Activated B cell treated with CpG ODN at 0.5 μM for 24 hours (primary cell): ENCODE results near the gene EN1. TPM values are rescaled to one million over a fixed set of nuclear protein-coding genes. Genes with fewer than 3 reads are reported as not detected.
A peak's percentile ranks its signal among the peaks of the same experiment; 100 is the strongest.

Experiments used
- ATAC-seq: fragments of 200-7000 bp; cut with Tn5 transposase; one replicate; pipeline ENCODE4 v1.10.0; 2021; ENCODE audit warnings: low read depth, mild to moderate bottlenecking, moderate library complexity
- CTCF ChIA-PET: fragments of 350-600 bp; sonication (Branson Sonifier 250); formaldehyde crosslinking; loops from one replicate; lab custom pipeline; 2021; ENCODE audit warnings: antibody characterized with exemption; lab: Charles Lee
- POLR2A ChIA-PET: fragments of 350-600 bp; sonication (Branson Sonifier 250); formaldehyde crosslinking; loops from one replicate; lab custom pipeline; 2021; ENCODE audit warnings: antibody characterized with exemption; lab: Charles Lee
- DNase-seq: peaks from one replicate; pipeline ENCODE4 v3.0.0; 2022
- H3K27ac Mint-ChIP-seq: one replicate; pipeline ENCODE4 v1.8.0; 2020; ENCODE audit warnings: mixed read lengths
- H3K27me3 Mint-ChIP-seq: one replicate; pipeline ENCODE4 v1.8.0; 2021; ENCODE audit warnings: mixed read lengths
- H3K36me3 Mint-ChIP-seq: one replicate; pipeline ENCODE4 v1.8.0; 2021; ENCODE audit warnings: low read depth, mixed read lengths
- H3K4me1 Mint-ChIP-seq: one replicate; pipeline ENCODE4 v1.8.0; 2021; ENCODE audit warnings: mixed read lengths
- H3K4me3 Mint-ChIP-seq: one replicate; pipeline ENCODE4 v1.8.0; 2020; ENCODE audit warnings: mild to moderate bottlenecking, mixed read lengths
- H3K9me3 Mint-ChIP-seq: one replicate; pipeline ENCODE4 v1.8.0; 2020; ENCODE audit warnings: mixed read lengths
- intact Hi-C: fragments of 100-400 bp; cut with micrococcal nuclease; formaldehyde crosslinking; loops from one replicate; pipeline ENCODE4 v1.15.1; 2024
- total RNA-seq: library from RNA; stranded (reverse); gene quantifications from 2 replicates; pipeline ENCODE4 v1.2.3, GENCODE V29; 2022
- TF ChIP-seq, protein P1 (sequence below): fragments of 200-600 bp; IDR thresholded peaks from one replicate; pipeline ENCODE4 v1.8.0; 2022; ENCODE audit warnings: antibody characterized with exemption, mild to moderate bottlenecking

EN1 gene
- total RNA-seq, 1 donor from 2014 or later: not detected

- Mint-ChIP-seq H3K9me3 (no peaks in the 10 kb centered on the region), H3K27ac (no peak overlapping the region)
These were observed 11.6 kb downstream of the EN1 start for GRCh38 chr2:118835746-118836410.

GRCh38 chr2:118834901-118835745, 12.3 kb downstream of the EN1 start:
- peaks cover 68% of the 10 kb centered on the region for H3K27me3 Mint-ChIP-seq
- POLR2A ChIA-PET: no interaction called here
- H3K4me3 Mint-ChIP-seq: peak overlapping the region; percentile 61
- H3K27ac Mint-ChIP-seq: no peak overlapping the region
- no peaks in the 10 kb centered on the region for H3K9me3 Mint-ChIP-seq
- H3K36me3 Mint-ChIP-seq: no peaks in the 10 kb centered on the region
- peaks cover 11% of the 10 kb centered on the region for H3K4me1 Mint-ChIP-seq
- ATAC-seq (no peak), DNase-seq (no peak)
- intact Hi-C loops: no loop called here
- TF ChIP-seq, protein P1, sequence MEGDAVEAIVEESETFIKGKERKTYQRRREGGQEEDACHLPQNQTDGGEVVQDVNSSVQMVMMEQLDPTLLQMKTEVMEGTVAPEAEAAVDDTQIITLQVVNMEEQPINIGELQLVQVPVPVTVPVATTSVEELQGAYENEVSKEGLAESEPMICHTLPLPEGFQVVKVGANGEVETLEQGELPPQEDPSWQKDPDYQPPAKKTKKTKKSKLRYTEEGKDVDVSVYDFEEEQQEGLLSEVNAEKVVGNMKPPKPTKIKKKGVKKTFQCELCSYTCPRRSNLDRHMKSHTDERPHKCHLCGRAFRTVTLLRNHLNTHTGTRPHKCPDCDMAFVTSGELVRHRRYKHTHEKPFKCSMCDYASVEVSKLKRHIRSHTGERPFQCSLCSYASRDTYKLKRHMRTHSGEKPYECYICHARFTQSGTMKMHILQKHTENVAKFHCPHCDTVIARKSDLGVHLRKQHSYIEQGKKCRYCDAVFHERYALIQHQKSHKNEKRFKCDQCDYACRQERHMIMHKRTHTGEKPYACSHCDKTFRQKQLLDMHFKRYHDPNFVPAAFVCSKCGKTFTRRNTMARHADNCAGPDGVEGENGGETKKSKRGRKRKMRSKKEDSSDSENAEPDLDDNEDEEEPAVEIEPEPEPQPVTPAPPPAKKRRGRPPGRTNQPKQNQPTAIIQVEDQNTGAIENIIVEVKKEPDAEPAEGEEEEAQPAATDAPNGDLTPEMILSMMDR: no peak
- CTCF ChIA-PET: no interaction called here

More at GRCh38 chr2:118835746-118836410, 11.6 kb downstream of the EN1 start:
- ChIA-PET POLR2A (no interaction called here), CTCF (no interaction called here)
- Mint-ChIP-seq H3K36me3 (no peaks in the 10 kb centered on the region), H3K4me3 (peak overlapping the region; percentile 71), H3K4me1 (peaks cover 11% of the 10 kb centered on the region), H3K27me3 (peaks cover 68% of the 10 kb centered on the region)
- no peak for DNase-seq
- no peak for ATAC-seq
- intact Hi-C loops: no loop called here
- TF ChIP-seq, protein P1: no peak

- POLR2A ChIA-PET: no interaction called here
- Mint-ChIP-seq H3K9me3 (no peaks in the 10 kb centered on the region), H3K27me3 (peaks cover 67% of the 10 kb centered on the region), H3K4me1 (peaks cover 11% of the 10 kb centered on the region), H3K27ac (no peak overlapping the region), H3K4me3 (no peak overlapping the region), H3K36me3 (no peaks in the 10 kb centered on the region)
- TF ChIP-seq, protein P1: no peak
- CTCF ChIA-PET: no interaction called here
- intact Hi-C loops: no loop called here
- ATAC-seq (no peak), DNase-seq (no peak)
These were observed 13.0 kb downstream of the EN1 start for GRCh38 chr2:118834440-118834810.

DNA sequence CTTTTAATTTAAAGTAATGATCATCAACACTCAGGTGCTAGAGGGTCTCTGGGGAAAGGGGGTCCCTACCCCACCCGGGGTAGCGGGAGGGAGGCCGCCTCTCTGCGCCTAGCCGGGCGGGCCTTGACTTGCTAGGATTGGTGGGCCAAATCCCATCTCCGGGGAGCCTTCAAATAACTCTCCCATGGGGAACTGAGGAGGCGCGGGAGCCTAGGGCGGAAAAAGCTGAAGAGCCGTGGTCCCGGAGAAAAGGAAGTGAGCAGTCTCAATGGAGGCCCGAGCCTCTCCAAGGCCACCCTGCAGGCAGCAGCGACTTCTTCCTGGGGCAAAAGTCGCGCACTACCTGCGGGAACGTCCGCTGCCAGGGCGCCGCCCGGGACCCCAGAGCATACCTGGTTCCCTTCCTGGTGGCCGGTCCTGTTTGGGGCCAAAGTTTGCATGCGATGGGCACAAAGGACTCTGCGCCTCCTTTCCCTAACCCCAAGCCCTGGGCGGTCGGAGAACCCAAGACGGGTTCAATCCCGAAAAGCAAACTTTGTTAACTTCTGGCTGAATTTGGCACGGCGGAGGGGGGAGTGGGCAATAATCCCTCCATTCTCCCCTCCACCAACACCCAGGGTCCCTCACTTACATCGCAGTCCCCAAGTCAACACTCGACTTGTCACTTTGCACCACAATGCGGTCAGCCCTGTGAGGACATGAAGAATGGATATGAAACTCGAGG, 13.6 kb downstream of the EN1 start:
- ATAC-seq: no peak
- no peak for DNase-seq
- Mint-ChIP-seq H3K27me3 (peaks cover 62% of the 10 kb centered on the region), H3K9me3 (no peaks in the 10 kb centered on the region), H3K27ac (no peak overlapping the region), H3K4me1 (peaks cover 11% of the 10 kb centered on the region), H3K4me3 (no peak overlapping the region), H3K36me3 (no peaks in the 10 kb centered on the region)
- TF ChIP-seq, protein P1: no peak
- POLR2A ChIA-PET: no interaction called here
- CTCF ChIA-PET: interaction anchor here (2.1 kb wide), 1 partner anchor 22 kb away, joined by 7 read pairs; no protein-coding TSS in a partner anchor
- intact Hi-C loops: no loop called here
